ENCODE measurements around the gene ECE1.
"Not testable (repeated sequence)": the region's sequence is repeated elsewhere in the genome, so short reads cannot be mapped to it uniquely, and the experiment has no call there.

- TF ChIP-seq CTCF, POLR2A (IDR thresholded peaks at IDR 0.05): not testable (repeated sequence)
These were observed 119.4 kb downstream of the ECE1 start for GRCh38 chr1:21170837-21171236.
